ENCODE results near the gene AAK1.
A peak's percentile ranks its signal among the peaks of the same experiment; 100 is the strongest.
"Not testable (repeated sequence)": the region's sequence is repeated elsewhere in the genome, so short reads cannot be mapped to it uniquely, and the experiment has no call there.

AAK1 gene
- total RNA-seq, result 38.0 to 116 reads per million in 2 experiments

GRCh38 chr2:69643602-69644505, at the start of gene AAK1:
Gene AAK1, minus strand, starts transcription at chr2:69643739. Its CDS starts 699 bp downstream, at chr2:69643040.
- peak; percentile 67 for DNase-seq (ENCODE audit: low read depth)

- DNase-seq (ENCODE audit: low read depth), result no peak
Observed at GRCh38 chr2:69692424-69692823, 48.9 kb upstream of the AAK1 start.

DNA sequence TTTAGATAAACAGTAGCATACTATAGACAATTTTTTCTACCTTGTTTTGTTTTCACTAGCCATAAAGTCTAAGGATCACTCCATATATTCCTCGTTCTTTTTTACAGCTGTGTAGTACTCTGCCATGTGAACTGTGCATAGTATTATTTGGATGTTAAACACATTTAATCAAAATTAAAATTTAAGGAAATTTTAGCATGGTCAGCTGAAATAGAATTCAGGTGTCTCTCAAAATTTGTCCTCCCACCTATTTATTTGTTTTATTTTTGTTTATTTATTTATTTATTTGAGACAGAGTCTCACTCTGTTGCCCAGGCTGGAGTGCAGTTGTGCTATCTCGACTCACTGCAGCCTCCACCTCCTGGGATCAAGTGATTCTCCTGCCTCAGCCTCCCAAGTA, 46.4 kb upstream of the AAK1 start:
- no peak for DNase-seq (ENCODE audit: low read depth)

DNA sequence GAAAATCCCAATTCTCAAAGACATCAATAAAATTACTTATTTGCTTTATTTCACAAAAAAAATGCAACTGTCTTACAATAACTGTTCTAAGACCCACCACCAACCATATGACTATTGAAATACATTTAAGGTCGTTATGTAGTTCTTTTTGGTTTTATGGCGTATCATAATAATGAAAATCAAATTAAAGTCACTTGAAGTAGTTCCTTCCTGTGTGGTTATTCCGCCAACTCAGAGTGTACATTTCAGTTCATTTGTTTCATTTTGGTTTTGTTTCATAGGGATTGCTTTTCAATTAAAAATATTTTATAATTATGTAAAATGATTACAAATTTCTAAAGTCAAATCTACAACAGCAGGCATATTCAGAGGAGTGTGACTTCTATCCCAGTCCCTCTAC, 45.9 kb upstream of the AAK1 start:
- no peak for DNase-seq (ENCODE audit: low read depth)

- DNase-seq (ENCODE audit: low read depth), result no peak
Observed at GRCh38 chr2:69687971-69688611, 44.6 kb upstream of the AAK1 start.

DNA sequence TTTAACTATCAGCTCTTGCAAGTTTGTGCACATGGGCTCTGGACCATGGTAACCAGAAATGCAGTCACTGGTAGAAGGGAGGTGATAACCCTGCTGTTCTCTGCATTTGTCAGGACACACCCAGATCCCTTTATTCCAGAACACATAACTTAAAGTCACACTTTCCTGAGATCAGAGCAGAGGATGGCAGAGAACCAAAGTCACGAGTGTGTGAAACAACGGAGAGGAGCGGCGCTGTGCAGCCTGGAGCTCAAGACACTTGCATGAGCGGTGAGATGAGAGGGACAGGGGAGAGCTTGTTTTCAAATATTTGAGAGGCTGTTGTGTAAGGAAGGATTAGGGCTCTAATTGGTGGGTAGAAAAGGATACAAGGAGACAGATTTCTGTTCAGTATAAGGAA, 43.3 kb upstream of the AAK1 start:
- DNase-seq (ENCODE audit: low read depth), result no peak

DNA sequence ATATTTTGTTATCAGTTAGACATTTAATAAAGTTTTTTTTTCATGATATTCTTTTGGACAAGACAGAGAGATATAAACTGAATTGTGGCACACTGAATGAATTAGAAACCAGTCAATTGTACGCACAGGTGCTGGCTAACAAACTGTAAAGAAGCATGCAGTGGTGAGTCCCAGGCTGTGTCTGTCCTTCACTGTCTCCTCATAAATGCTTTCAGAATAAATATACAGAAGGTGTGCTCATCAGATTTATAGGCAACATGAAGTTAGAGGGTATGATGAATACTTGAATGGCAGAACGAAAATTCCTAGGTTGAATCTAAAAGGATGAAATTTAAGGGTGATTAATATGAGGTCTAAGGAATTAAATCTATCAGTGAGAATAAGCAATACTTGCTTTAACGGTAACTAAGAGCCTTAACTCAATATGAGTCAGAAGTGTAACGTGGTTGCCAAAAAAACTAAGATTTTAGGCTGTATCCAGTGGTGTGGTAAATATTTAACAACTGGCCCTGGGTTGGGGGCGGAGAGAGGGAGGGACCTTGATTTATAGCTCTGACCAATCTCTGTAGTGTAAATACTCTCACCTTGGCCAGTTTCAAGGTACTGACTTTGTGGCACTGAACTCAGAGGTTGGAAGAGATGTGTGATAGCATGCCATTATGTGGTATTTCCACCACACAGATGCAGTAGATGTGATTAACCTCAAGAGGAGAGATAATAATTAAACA, 41.9 kb upstream of the AAK1 start:
- no peak for DNase-seq (ENCODE audit: low read depth)

DNA sequence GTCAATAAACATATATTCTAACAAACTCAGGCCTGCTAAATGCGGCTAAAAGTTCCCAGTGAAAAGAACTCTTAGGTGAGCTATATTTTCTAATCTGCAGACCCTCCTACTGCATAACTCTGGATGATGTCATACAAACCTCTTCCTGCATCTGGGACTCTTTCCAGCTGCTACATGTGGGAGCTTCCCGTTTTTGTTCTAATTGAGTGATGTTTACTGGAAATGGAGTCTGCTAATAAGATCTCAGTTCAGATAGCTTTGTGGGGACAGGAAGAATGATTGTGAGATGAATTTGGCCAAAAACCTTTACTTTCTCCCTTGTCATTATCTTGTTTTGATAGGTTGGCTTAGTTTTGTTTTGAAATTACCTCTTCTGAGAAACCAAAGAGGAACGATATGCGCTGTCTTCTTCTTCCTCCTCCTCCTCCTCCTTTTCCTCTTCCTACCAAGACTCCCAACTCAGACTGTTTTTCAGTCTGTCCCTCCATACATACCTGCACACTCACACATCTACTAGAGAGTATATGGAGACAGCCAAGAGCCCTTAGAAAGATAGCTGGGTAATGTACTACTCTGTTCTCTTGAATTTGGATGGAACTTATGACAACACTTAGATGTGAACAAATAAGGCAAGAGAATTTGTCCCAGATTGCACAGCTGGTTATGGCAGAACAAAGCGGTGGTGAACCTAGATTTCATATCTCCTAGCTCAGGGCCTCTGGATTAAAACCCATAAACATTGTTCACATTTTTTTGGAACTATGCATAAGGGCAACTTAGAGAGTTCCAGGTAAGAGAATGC, 39.8 kb upstream of the AAK1 start:
- no peak for DNase-seq (ENCODE audit: low read depth)

DNA sequence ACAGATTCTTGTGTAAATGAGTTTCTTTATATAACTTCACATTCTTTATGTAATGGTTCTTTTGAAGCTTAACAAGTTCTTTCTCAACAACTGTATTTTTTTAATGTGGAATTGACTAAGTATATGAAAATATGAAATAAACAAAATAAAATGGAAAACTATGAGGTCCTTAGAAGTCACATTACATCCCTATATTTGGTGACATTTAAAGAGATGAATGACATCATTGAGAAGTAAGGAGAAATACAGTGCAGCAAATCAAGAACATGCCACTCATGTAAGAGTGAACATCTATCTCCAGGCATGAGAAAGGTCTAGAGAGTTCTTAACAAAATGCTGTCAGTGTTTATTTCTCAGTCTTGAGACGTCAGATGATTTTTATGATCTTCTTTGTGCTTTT, 39.0 kb upstream of the AAK1 start:
- no peak for DNase-seq (ENCODE audit: low read depth)

- no peak for DNase-seq (ENCODE audit: low read depth)
Observed at GRCh38 chr2:69680001-69680675, 36.6 kb upstream of the AAK1 start.

GRCh38 chr2:69677914-69678313, 34.4 kb upstream of the AAK1 start:
- DNase-seq (ENCODE audit: low read depth), result no peak

DNA sequence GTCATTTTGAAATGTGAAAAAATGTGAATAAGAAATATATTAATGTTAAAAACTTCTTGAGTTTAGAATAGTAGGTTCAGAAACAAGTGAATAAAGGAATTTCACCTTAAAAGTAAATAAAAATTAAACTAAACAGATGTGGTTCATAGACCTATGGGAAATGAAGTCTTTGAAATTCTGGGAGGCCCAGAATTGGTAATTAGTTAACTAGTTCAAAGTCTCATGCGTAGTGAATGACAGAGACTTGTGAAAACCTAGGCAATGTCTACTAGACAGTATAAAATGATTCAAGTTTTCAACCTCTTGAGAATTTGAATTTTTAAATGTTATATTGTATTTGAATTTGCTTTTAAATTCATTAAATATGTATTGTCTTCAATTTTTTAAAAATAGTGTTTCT, 32.6 kb upstream of the AAK1 start:
- DNase-seq (ENCODE audit: low read depth), result no peak

- DNase-seq (ENCODE audit: low read depth), result no peak
Observed at GRCh38 chr2:69674316-69674670, 30.8 kb upstream of the AAK1 start.

DNA sequence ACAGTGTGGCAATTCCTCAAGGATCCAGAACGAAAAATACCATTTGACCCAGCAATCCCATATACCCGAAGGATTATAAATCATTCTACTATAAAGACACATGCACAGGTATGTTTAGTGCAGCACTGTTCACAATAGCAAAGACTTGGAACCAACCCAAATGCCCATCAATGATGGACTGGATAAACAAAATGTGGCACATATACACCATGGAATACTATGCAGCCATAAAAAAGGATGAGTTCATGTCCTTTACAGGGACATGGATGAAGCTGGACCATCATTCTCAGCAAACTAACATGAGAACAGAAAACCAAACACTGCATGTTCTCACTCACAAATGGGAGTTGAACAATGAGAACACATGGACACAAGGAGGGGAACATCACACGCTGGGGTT, 29.6 kb upstream of the AAK1 start:
- not testable (repeated sequence) for DNase-seq (ENCODE audit: low read depth)

DNA sequence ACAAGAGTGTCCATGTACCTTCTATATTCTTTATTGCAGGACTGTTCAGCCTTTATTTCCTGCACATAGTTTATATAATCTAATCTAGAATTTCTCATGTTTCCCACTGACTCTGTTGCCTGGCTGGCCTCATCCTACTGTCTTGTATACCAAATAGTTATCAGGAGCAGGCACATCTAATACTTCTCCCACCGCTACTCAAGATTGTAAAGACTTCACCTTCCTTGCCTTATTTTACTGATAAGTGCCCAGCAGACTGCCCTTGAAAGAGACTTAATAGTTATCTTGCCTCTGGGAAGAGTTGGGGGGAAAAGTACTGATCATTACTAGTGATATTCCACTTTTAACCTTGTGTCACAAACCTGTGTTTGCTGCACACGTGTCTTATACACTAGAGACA, 26.1 kb upstream of the AAK1 start:
- no peak for DNase-seq (ENCODE audit: low read depth)

DNA sequence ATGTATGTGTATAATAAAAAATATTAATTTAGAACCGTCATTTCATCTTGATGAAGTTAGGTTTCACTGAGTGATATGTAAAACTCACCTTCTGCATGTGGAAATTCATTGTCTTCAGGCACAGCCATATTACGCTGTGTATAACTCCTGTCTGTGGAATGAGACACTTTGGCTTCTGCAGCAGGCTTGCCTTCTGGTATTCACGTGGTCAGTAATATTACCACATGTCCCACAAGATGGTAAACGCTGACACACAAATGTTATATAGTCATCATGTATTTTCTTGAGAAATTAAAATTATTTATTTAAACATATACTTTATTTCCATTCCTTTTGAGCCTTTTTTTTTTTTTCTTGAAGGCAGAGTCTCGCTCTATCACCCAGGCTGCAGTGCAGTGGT, 25.1 kb upstream of the AAK1 start:
- no peak for DNase-seq (ENCODE audit: low read depth)

DNA sequence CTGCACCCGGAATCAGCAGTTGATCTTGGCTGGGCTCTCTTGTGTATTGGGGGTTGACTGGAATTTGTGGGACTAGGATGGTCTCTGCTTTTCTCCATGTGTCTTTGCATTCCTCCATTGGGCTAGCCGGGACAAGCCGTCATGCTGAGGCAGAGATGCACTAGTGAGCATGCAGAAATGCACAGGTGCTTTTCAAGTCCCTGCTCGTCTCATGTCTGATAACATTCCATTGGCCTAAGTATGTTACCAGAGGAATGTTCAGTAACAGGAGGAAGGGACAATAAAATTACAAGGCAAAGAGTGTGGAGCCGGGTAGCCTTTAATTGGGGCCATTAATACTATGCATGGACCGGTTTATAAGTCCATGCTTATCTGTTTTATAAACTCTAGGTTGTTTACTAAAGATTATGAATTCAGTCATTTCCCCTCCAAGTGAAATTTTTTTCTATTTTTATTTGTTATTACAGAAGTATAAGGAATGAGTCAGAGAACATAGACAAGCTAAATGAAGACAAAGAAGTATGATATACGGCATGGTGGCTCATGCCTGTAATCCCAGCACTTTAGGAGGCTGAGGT, 24.4 kb upstream of the AAK1 start:
- DNase-seq (ENCODE audit: low read depth), result no peak

- DNase-seq (ENCODE audit: low read depth), result no peak
Observed at GRCh38 chr2:69665152-69665551, 21.6 kb upstream of the AAK1 start.

DNA sequence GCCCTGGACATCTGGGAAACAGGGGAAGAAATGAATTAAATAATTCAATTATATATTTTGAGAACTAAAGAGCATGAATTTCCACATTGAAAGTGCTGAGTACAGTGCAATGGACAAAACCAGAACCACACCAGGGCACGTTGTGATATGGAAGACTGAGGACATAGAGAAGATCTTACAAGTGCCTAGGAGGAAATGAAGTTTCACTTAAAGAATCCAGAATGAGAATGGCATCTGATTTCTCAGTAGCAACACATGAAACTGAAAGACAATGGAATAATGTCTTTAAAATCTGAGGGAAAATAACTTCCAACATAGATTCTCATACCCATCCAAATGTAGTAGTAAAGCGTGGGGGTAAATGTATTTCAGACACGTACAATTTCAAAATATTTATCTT, 20.3 kb upstream of the AAK1 start:
- no peak for DNase-seq (ENCODE audit: low read depth)

DNA sequence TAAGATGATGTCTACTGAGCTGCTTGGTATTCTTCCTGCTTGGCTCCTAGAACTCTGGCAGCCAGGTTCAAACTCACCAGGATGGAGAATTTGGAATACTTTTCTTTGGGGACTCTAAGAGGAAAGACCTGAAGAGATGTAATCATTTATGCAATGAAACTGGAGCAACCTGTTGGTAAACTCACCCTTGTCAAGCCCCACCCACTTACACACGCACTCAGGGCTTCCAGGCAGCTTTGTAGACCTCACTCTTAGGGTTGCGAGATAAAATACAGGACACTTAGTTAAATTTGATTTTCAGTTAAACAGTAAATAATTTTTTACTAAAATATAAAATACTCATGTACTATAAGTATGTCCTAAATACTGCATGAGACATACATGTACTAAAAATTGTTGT, 19.0 kb upstream of the AAK1 start:
- not testable (repeated sequence) for DNase-seq (ENCODE audit: low read depth)

DNA sequence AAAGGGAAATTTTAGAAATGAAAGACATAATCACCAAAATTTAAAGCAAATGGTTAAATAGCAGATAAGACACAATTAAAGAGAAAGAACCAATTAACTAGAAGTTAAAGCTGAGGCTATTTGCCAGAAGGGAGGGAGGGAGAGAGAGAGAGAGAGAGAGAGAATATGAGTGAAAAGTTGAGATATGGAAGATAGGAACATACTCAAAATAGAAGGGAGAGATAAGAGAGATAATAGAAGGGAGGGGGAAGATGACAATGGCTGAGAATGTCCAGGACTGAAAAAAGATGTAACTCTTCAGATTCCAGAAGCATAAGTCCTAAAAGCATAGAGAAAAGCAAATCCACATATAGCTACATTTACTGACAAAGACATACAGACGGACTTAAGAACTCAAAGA, 17.1 kb upstream of the AAK1 start:
- no peak for DNase-seq (ENCODE audit: low read depth)
